Upper lobe of left lung (tissue), 4 donors: ENCODE data around the gene GPR153.

Source experiments
- POLR2A ChIP-seq, 4 donors: fragments of 450-650 bp; IDR thresholded peaks; one replicate each; pipeline ENCODE4 v1.5.1; 2016 to 2017; ENCODE audit warnings: antibody characterized with exemption in 4 of 4, mild to moderate bottlenecking in 2 of 4
- TF ChIP-seq, protein P1 (sequence below), 6 experiments: fragments of 450-650 bp in 4 of 6; fragments of 200-600 bp in 2 of 6; sonication (generic) in 2 of 6; IDR thresholded peaks; one replicate each; pipeline ENCODE4 v1.5.1; 2016 to 2019; ENCODE audit warnings: antibody characterized with exemption in 6 of 6

DNA sequence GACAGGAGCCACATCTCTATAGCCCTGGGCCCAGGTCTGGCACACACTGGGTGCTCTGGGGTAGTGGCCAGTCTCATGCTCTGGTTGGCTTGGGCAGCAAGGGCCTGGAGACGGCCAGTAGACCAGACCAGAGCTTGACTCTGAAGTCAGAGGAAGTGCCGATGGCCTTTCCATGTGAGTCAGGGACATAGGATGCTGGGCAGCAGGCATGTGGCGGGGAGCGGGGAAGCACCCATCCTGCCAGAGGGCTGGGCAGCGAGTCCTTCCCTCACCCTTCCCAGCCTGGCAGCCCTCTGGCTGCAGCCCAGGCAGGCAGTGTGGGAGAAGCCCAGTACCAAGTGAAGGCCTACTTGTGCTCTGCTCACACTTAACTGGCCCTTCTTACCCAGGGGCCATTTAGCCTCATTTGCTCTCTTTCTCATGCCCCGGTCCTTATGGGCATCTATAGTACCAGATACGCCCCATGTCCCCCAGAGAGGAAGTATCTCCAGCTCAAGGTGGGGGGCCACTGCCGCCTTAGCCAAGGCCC, 3.3 kb downstream of the GPR153 start:
- TF ChIP-seq, protein P1, sequence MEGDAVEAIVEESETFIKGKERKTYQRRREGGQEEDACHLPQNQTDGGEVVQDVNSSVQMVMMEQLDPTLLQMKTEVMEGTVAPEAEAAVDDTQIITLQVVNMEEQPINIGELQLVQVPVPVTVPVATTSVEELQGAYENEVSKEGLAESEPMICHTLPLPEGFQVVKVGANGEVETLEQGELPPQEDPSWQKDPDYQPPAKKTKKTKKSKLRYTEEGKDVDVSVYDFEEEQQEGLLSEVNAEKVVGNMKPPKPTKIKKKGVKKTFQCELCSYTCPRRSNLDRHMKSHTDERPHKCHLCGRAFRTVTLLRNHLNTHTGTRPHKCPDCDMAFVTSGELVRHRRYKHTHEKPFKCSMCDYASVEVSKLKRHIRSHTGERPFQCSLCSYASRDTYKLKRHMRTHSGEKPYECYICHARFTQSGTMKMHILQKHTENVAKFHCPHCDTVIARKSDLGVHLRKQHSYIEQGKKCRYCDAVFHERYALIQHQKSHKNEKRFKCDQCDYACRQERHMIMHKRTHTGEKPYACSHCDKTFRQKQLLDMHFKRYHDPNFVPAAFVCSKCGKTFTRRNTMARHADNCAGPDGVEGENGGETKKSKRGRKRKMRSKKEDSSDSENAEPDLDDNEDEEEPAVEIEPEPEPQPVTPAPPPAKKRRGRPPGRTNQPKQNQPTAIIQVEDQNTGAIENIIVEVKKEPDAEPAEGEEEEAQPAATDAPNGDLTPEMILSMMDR (IDR thresholded peaks at IDR 0.05), result no peak
- TF ChIP-seq POLR2A (IDR thresholded peaks at IDR 0.05), result no peak
